ENCODE data around the gene MGLL.

MGLL gene

DNA sequence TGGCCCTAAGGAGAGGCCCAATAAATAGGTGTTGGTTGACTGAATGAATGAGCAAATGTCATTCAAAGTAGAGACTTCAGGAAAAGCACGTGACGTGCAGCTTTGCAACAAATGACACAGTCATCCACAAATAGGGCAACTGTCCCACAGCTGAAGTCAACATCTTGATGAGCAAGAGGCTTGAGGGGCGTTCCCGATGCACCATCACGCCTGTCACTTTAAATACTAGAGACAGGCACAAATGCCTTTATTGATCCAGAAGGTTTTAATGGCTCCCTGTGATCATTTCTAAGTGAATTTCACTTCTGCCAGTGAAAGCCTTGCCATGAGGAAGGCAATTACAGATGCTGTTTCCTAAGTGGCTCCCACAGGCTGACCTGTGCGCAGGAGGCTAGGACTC lies 105.9 kb downstream of the MGLL start:
- Histone ChIP-seq H2AFZ (ENCODE audit: low read depth) (no peak overlapping the region), H3K4me2 (peak overlapping the region; percentile 74; the same call in 1 of the 2 replicates), H3K27me3 (ENCODE audit: insufficient read depth, low read depth) (no peaks in the 10 kb centered on the region), H3K79me2 (ENCODE audit: insufficient read depth, low read depth) (no peaks in the 10 kb centered on the region), H3K4me3 (IDR thresholded peaks at IDR 0.05; ENCODE audit: insufficient read depth, low read depth, low read length) (no peak overlapping the region), H4K20me1 (ENCODE audit: insufficient read depth) (no peaks in the 10 kb centered on the region), H3K27ac (no peak overlapping the region), H3K36me3 (ENCODE audit: insufficient read depth) (no peaks in the 10 kb centered on the region), H3K9ac (no peak overlapping the region), H3K4me1 (ENCODE audit: low read depth, poor library complexity, severe bottlenecking) (peaks cover 34% of the 10 kb centered on the region)
- TF ChIP-seq, protein P1, sequence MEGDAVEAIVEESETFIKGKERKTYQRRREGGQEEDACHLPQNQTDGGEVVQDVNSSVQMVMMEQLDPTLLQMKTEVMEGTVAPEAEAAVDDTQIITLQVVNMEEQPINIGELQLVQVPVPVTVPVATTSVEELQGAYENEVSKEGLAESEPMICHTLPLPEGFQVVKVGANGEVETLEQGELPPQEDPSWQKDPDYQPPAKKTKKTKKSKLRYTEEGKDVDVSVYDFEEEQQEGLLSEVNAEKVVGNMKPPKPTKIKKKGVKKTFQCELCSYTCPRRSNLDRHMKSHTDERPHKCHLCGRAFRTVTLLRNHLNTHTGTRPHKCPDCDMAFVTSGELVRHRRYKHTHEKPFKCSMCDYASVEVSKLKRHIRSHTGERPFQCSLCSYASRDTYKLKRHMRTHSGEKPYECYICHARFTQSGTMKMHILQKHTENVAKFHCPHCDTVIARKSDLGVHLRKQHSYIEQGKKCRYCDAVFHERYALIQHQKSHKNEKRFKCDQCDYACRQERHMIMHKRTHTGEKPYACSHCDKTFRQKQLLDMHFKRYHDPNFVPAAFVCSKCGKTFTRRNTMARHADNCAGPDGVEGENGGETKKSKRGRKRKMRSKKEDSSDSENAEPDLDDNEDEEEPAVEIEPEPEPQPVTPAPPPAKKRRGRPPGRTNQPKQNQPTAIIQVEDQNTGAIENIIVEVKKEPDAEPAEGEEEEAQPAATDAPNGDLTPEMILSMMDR (conservative IDR thresholded peaks at IDR 0.05; ENCODE audit: low read depth, low read length), result no peak

- Histone ChIP-seq H3K79me2 (ENCODE audit: insufficient read depth, low read depth) (no peaks in the 10 kb centered on the region), H2AFZ (ENCODE audit: low read depth) (no peak overlapping the region), H3K4me1 (ENCODE audit: low read depth, poor library complexity, severe bottlenecking) (peaks cover 34% of the 10 kb centered on the region), H3K27ac (no peak overlapping the region), H3K9ac (no peak overlapping the region), H3K4me3 (IDR thresholded peaks at IDR 0.05; ENCODE audit: insufficient read depth, low read depth, low read length) (no peak overlapping the region), H3K4me2 (no peak overlapping the region), H3K36me3 (ENCODE audit: insufficient read depth) (no peaks in the 10 kb centered on the region), H4K20me1 (ENCODE audit: insufficient read depth) (no peaks in the 10 kb centered on the region), H3K27me3 (ENCODE audit: insufficient read depth, low read depth) (no peaks in the 10 kb centered on the region)
- TF ChIP-seq, protein P1 (conservative IDR thresholded peaks at IDR 0.05; ENCODE audit: low read depth, low read length), result no peak
Observed at GRCh38 chr3:127715532-127715931, 106.8 kb downstream of the MGLL start.

GRCh38 chr3:127714866-127715265 lies 107.4 kb downstream of the MGLL start:
- Histone ChIP-seq H3K27ac (no peak overlapping the region), H3K4me2 (no peak overlapping the region), H3K36me3 (ENCODE audit: insufficient read depth) (no peaks in the 10 kb centered on the region), H3K4me1 (ENCODE audit: low read depth, poor library complexity, severe bottlenecking) (peaks cover 34% of the 10 kb centered on the region), H3K27me3 (ENCODE audit: insufficient read depth, low read depth) (no peaks in the 10 kb centered on the region), H4K20me1 (ENCODE audit: insufficient read depth) (no peaks in the 10 kb centered on the region), H3K4me3 (IDR thresholded peaks at IDR 0.05; ENCODE audit: insufficient read depth, low read depth, low read length) (no peak overlapping the region), H2AFZ (ENCODE audit: low read depth) (no peak overlapping the region), H3K79me2 (ENCODE audit: insufficient read depth, low read depth) (no peaks in the 10 kb centered on the region), H3K9ac (no peak overlapping the region)
- TF ChIP-seq, protein P1 (conservative IDR thresholded peaks at IDR 0.05; ENCODE audit: low read depth, low read length), result no peak

DNA sequence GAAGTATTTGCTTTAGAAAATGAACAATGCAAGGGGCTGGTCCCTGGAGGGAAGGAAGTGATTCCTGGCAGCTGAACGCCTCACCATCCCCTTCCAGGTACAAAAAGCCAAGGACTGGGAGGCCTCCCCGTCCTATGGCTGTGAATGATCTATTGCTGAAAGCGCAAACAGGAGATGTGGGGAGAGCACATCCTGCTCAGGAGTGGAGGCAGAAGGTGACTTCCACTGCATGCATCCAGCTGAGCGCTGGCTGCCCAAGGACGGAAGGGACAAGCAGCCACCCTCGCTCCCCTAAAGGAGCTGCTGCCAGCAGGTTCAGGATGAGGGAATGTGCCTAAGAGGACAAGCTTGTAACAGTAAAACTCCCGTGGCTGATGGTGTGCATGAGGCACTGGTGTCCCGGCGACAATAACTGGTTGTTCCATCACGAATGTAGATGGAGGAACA lies 108.2 kb downstream of the MGLL start:
- no peak overlapping the region for H3K4me2 ChIP-seq

More for the DNA sequence above, 108.2 kb downstream of the MGLL start:
- Histone ChIP-seq H3K4me1 (ENCODE audit: low read depth, poor library complexity, severe bottlenecking) (peaks cover 32% of the 10 kb centered on the region), H3K27me3 (ENCODE audit: insufficient read depth, low read depth) (no peaks in the 10 kb centered on the region), H3K36me3 (ENCODE audit: insufficient read depth) (no peaks in the 10 kb centered on the region), H3K9ac (no peak overlapping the region), H3K27ac (no peak overlapping the region), H2AFZ (ENCODE audit: low read depth) (no peak overlapping the region), H3K79me2 (ENCODE audit: insufficient read depth, low read depth) (no peaks in the 10 kb centered on the region), H3K4me3 (IDR thresholded peaks at IDR 0.05; ENCODE audit: insufficient read depth, low read depth, low read length) (no peak overlapping the region), H4K20me1 (ENCODE audit: insufficient read depth) (no peaks in the 10 kb centered on the region)
- TF ChIP-seq, protein P1 (conservative IDR thresholded peaks at IDR 0.05; ENCODE audit: low read depth, low read length), result no peak

All from KMS-11 (cell line).